Measurements from ENCODE around the gene SAT1. TPM values are rescaled to one million over a fixed set of nuclear protein-coding genes. Genes with fewer than 3 reads are reported as not detected.
A peak's percentile ranks its signal among the peaks of the same experiment; 100 is the strongest.

Gene SAT1
- total RNA-seq, 1 donor: 96.6 TPM

GRCh38 chrX:23820235-23820782 lies 37.3 kb downstream of the SAT1 start:
- Histone ChIP-seq H3K79me2 (ENCODE audit: insufficient read depth, low read length) (no peaks in the 10 kb centered on the region), H3K9me3 (ENCODE audit: low read depth, low read length) (no peaks in the 10 kb centered on the region), H3K4me2 (ENCODE audit: insufficient read depth, low read length) (no peak overlapping the region), H3K27ac (ENCODE audit: low read depth, low read length) (no peak overlapping the region), H3K36me3 (ENCODE audit: insufficient read depth, low read length) (no peaks in the 10 kb centered on the region), H3K4me1 (ENCODE audit: insufficient read depth, low read length) (no peaks in the 10 kb centered on the region), H3K4me3 (ENCODE audit: insufficient read depth, low read length) (no peak overlapping the region), H2AFZ (ENCODE audit: low read length) (no peak overlapping the region), H4K20me1 (ENCODE audit: insufficient read depth, low read length) (no peaks in the 10 kb centered on the region), H3K27me3 (ENCODE audit: insufficient read depth, low read length) (no peaks in the 10 kb centered on the region)
- TF ChIP-seq CTCF (IDR thresholded peaks at IDR 0.05; ENCODE audit: extremely low read depth, low read depth, low read length): no peak
- no peak for DNase-seq (ENCODE audit: insufficient read length, low spot score, missing footprints)

GRCh38 chrX:23821847-23822246 lies 38.9 kb downstream of the SAT1 start:
- no peaks in the 10 kb centered on the region for H3K79me2 ChIP-seq (ENCODE audit: insufficient read depth, low read length)
- H3K36me3 ChIP-seq (ENCODE audit: insufficient read depth, low read length): no peaks in the 10 kb centered on the region
- H3K4me3 ChIP-seq (ENCODE audit: insufficient read depth, low read length): no peak overlapping the region
- H2AFZ ChIP-seq (ENCODE audit: low read length): no peak overlapping the region
- no peak overlapping the region for H3K27ac ChIP-seq (ENCODE audit: low read depth, low read length)
- no peaks in the 10 kb centered on the region for H4K20me1 ChIP-seq (ENCODE audit: insufficient read depth, low read length)
- H3K9me3 ChIP-seq (ENCODE audit: low read depth, low read length): no peaks in the 10 kb centered on the region
- H3K27me3 ChIP-seq (ENCODE audit: insufficient read depth, low read length): no peaks in the 10 kb centered on the region
- no peak overlapping the region for H3K4me2 ChIP-seq (ENCODE audit: insufficient read depth, low read length)
- no peak for DNase-seq (ENCODE audit: insufficient read length, low spot score, missing footprints)
- no peak for TF ChIP-seq CTCF (IDR thresholded peaks at IDR 0.05; ENCODE audit: extremely low read depth, low read depth, low read length)
- H3K4me1 ChIP-seq (ENCODE audit: insufficient read depth, low read length): no peaks in the 10 kb centered on the region

- H3K4me2 ChIP-seq (ENCODE audit: insufficient read depth, low read length): no peak overlapping the region
- no peak for DNase-seq (ENCODE audit: insufficient read length, low spot score, missing footprints)
Measured at GRCh38 chrX:23822397-23822796, 39.4 kb downstream of the SAT1 start.

GRCh38 chrX:23822841-23823240 lies 39.9 kb downstream of the SAT1 start:
- Histone ChIP-seq H3K9me3 (ENCODE audit: low read depth, low read length) (no peaks in the 10 kb centered on the region), H3K27me3 (ENCODE audit: insufficient read depth, low read length) (no peaks in the 10 kb centered on the region), H3K79me2 (ENCODE audit: insufficient read depth, low read length) (no peaks in the 10 kb centered on the region), H3K4me2 (ENCODE audit: insufficient read depth, low read length) (no peak overlapping the region), H3K4me1 (ENCODE audit: insufficient read depth, low read length) (no peaks in the 10 kb centered on the region), H2AFZ (ENCODE audit: low read length) (peak overlapping the region; percentile 51), H3K36me3 (ENCODE audit: insufficient read depth, low read length) (no peaks in the 10 kb centered on the region), H4K20me1 (ENCODE audit: insufficient read depth, low read length) (no peaks in the 10 kb centered on the region), H3K27ac (ENCODE audit: low read depth, low read length) (peak overlapping the region; percentile 53), H3K4me3 (ENCODE audit: insufficient read depth, low read length) (no peak overlapping the region)
- no peak for TF ChIP-seq CTCF (IDR thresholded peaks at IDR 0.05; ENCODE audit: extremely low read depth, low read depth, low read length)
- no peak for DNase-seq (ENCODE audit: insufficient read length, low spot score, missing footprints)

More at GRCh38 chrX:23822397-23822796, 39.4 kb downstream of the SAT1 start:
- Histone ChIP-seq H4K20me1 (ENCODE audit: insufficient read depth, low read length) (no peaks in the 10 kb centered on the region), H3K27ac (ENCODE audit: low read depth, low read length) (peak overlapping the region; percentile 53), H3K27me3 (ENCODE audit: insufficient read depth, low read length) (no peaks in the 10 kb centered on the region), H3K36me3 (ENCODE audit: insufficient read depth, low read length) (no peaks in the 10 kb centered on the region), H3K79me2 (ENCODE audit: insufficient read depth, low read length) (no peaks in the 10 kb centered on the region), H3K4me3 (ENCODE audit: insufficient read depth, low read length) (no peak overlapping the region), H3K4me1 (ENCODE audit: insufficient read depth, low read length) (no peaks in the 10 kb centered on the region), H3K9me3 (ENCODE audit: low read depth, low read length) (no peaks in the 10 kb centered on the region), H2AFZ (ENCODE audit: low read length) (peak overlapping the region; percentile 51)
- no peak for TF ChIP-seq CTCF (IDR thresholded peaks at IDR 0.05; ENCODE audit: extremely low read depth, low read depth, low read length)
